GM12864 (cell line): ENCODE data around the gene TTC38.

Source experiments
- DNase-seq: peaks from one replicate; pipeline ENCODE4 v3.0.0-alpha.2; 2011; ENCODE audit warnings: low read depth
- H3K4me3 ChIP-seq: 2 replicates; pipeline ENCODE4 v1.5.1; 2011; ENCODE audit warnings: mild to moderate bottlenecking, low read depth, low read length, control low read depth
- CTCF ChIP-seq: IDR thresholded peaks from 2 replicates; pipeline ENCODE4 v1.5.1; 2011; ENCODE audit warnings: low read depth, mild to moderate bottlenecking, moderate library complexity, low read length, control low read depth, inconsistent platforms; ENCODE audit errors: missing control alignments

The TTC38 gene

GRCh38 chr22:46330426-46330825 is 62.6 kb downstream of the TTC38 start:
- DNase-seq, result no peak
- no peak for TF ChIP-seq CTCF
- H3K4me3 ChIP-seq, result no peak overlapping the region

- no peak for TF ChIP-seq CTCF
- no peak for DNase-seq
These were observed 63.7 kb downstream of the TTC38 start for GRCh38 chr22:46331496-46331895.

GRCh38 chr22:46335201-46336118 is 67.7 kb downstream of the TTC38 start, which contains the start of gene TRMU:
TRMU (plus strand) TSS chr22:46335714; CDS start chr22:46335765, 51 bp downstream.
- peak; percentile 52 for DNase-seq
- peak within 1 kb of the TSS; percentile 87 for H3K4me3 ChIP-seq
- TF ChIP-seq CTCF, result no peak

More at GRCh38 chr22:46331496-46331895, 63.7 kb downstream of the TTC38 start:
- no peak overlapping the region for H3K4me3 ChIP-seq

- DNase-seq, result no peak
- TF ChIP-seq CTCF, result no peak
- H3K4me3 ChIP-seq, result peak overlapping the region; percentile 87
These were observed 68.6 kb downstream of the TTC38 start for GRCh38 chr22:46336119-46337078.

- no peak for DNase-seq
- no peak for TF ChIP-seq CTCF
- no peak overlapping the region for H3K4me3 ChIP-seq
These were observed 70.1 kb downstream of the TTC38 start for GRCh38 chr22:46337870-46338269.

GRCh38 chr22:46338636-46339035 is 70.8 kb downstream of the TTC38 start:
- no peak overlapping the region for H3K4me3 ChIP-seq
- TF ChIP-seq CTCF, result no peak
- DNase-seq, result no peak
